BE2C (cell line): ENCODE measurements around the gene EXOC4.

Experiments used
- DNase-seq: peaks from one replicate; pipeline ENCODE4 v3.0.0-alpha.2; 2020
- H3K27me3 ChIP-seq: fragments of 250-450 bp; sonication (Bioruptor Pico); 2 replicates; pipeline ENCODE4 v1.5.1; 2020; ENCODE audit warnings: mild to moderate bottlenecking
- H3K36me3 ChIP-seq: fragments of 250-450 bp; sonication (Bioruptor Pico); 2 replicates; pipeline ENCODE4 v1.5.1; 2020; ENCODE audit warnings: mild to moderate bottlenecking
- H3K4me1 ChIP-seq: fragments of 250-450 bp; sonication (Bioruptor Pico); 2 replicates; pipeline ENCODE4 v1.5.1; 2020
- H3K4me3 ChIP-seq: 2 replicates; pipeline ENCODE4 v1.5.1; 2011; ENCODE audit warnings: low read depth, low read length
- H3K9me3 ChIP-seq: fragments of 250-450 bp; sonication (Bioruptor Pico); 2 replicates; pipeline ENCODE4 v1.5.1; 2020
- TF ChIP-seq, protein P1 (sequence below): IDR thresholded peaks from 2 replicates; pipeline ENCODE4 v1.5.1; 2012; ENCODE audit warnings: mild to moderate bottlenecking, low read depth, low read length

Gene EXOC4

GRCh38 chr7:133349101-133349500 is 96.2 kb downstream of the EXOC4 start:
- H3K9me3 ChIP-seq: 0 out of 2 replicates have a peak, but pooled peaks cover 3% of the 10 kb centered on the region
- no peak overlapping the region for H3K4me3 ChIP-seq
- H3K4me1 ChIP-seq: peaks cover 12% of the 10 kb centered on the region
- TF ChIP-seq, protein P1, sequence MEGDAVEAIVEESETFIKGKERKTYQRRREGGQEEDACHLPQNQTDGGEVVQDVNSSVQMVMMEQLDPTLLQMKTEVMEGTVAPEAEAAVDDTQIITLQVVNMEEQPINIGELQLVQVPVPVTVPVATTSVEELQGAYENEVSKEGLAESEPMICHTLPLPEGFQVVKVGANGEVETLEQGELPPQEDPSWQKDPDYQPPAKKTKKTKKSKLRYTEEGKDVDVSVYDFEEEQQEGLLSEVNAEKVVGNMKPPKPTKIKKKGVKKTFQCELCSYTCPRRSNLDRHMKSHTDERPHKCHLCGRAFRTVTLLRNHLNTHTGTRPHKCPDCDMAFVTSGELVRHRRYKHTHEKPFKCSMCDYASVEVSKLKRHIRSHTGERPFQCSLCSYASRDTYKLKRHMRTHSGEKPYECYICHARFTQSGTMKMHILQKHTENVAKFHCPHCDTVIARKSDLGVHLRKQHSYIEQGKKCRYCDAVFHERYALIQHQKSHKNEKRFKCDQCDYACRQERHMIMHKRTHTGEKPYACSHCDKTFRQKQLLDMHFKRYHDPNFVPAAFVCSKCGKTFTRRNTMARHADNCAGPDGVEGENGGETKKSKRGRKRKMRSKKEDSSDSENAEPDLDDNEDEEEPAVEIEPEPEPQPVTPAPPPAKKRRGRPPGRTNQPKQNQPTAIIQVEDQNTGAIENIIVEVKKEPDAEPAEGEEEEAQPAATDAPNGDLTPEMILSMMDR: no peak
- no peaks in the 10 kb centered on the region for H3K36me3 ChIP-seq
- DNase-seq: no peak
- H3K27me3 ChIP-seq: no peaks in the 10 kb centered on the region

GRCh38 chr7:133352430-133352829 is 99.6 kb downstream of the EXOC4 start:
- Histone ChIP-seq H3K4me1 (no peaks in the 10 kb centered on the region; the same call in 1 of the 2 replicates), H3K4me3 (no peak overlapping the region), H3K9me3 (0 out of 2 replicates have a peak, but pooled peaks cover 3% of the 10 kb centered on the region), H3K27me3 (no peaks in the 10 kb centered on the region), H3K36me3 (no peaks in the 10 kb centered on the region)
- no peak for DNase-seq
- TF ChIP-seq, protein P1: no peak

DNA sequence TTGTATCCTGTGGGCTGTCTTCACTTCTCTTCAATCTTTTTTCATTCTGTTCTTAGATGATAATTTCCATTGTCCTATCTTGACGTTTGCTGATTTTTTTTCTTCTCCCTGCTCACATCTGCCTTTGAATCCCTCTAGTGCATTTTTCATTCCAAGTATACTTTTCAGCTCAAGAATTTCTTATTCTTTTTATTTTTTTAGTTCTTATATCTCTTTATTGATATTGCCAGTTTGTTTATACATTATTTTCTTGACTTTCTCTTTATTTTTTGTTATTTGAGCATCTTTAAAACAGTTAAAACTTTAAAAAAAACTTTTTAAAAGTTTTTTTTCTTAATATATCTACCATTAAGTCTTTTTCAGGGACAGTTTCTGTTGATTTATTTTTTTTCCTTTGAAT is 100.9 kb downstream of the EXOC4 start:
- H3K9me3 ChIP-seq: 0 out of 2 replicates have a peak, but pooled peaks cover 3% of the 10 kb centered on the region
- H3K27me3 ChIP-seq: no peaks in the 10 kb centered on the region
- DNase-seq: no peak
- H3K4me3 ChIP-seq: no peak overlapping the region
- no peaks in the 10 kb centered on the region for H3K36me3 ChIP-seq
- TF ChIP-seq, protein P1: no peak
- H3K4me1 ChIP-seq: no peaks in the 10 kb centered on the region; the same call in 1 of the 2 replicates

DNA sequence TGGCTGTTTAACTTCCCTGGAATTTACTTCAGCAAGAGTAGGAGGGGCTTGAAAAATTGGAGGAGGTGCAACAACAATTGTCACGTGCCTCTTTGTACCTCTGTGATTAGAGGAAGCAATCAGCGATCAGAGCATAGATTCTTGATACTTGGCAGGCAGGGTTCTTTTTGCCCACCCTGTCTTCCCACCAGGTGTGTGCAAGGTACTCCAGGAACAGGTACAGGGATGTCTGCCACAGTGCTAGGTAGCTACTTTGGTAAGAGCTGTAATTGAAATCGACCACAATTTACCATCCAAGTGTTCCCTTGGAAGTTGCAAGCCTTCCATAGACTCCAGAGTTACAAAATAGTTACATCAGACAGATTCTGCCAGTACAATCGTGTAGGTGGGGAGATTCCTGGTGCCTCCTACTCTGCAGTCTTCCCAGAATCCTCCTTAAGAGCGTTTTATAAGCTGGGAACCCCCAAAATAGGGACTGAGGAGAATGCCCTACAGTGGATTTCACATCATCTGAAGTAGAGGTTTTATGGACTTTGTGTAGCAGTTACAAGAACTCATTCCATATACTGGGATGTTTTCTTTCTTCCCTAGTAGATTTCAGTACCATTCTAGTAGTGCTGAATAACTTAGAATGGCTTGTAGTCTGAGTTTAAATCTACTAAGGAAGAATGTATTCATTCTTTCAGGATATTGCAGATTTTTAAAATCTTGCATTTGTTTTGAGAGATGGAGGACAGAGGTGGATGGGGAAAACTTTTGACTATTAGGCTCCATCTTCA is 101.9 kb downstream of the EXOC4 start:
- H3K9me3 ChIP-seq: 0 out of 2 replicates have a peak, but pooled peaks cover 3% of the 10 kb centered on the region
- H3K4me1 ChIP-seq: no peaks in the 10 kb centered on the region; the same call in 1 of the 2 replicates
- no peaks in the 10 kb centered on the region for H3K27me3 ChIP-seq
- no peaks in the 10 kb centered on the region for H3K36me3 ChIP-seq
- H3K4me3 ChIP-seq: no peak overlapping the region
- TF ChIP-seq, protein P1: no peak
- DNase-seq: no peak

DNA sequence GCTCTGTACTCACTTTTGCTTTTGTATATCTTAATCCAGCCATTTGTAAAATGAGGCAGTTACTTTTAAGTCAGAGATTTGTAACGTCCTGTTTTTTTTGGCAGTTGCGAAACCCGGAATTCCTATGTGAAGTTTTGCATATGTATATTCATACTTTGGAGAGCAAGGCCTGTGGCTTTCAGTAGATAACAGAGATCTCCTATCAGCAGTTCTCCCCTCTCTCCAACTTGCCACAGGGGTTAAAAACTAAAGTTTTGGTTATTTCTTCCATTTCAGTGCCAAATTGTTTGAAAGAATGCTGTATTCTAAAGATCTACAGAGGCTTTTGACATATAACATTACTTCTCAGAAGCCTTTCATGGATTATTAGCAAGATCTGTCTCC is 102.4 kb downstream of the EXOC4 start:
- 0 out of 2 replicates have a peak, but pooled peaks cover 3% of the 10 kb centered on the region for H3K9me3 ChIP-seq
- TF ChIP-seq, protein P1: no peak
- no peaks in the 10 kb centered on the region for H3K27me3 ChIP-seq
- H3K4me1 ChIP-seq: no peaks in the 10 kb centered on the region; the same call in 1 of the 2 replicates
- H3K36me3 ChIP-seq: no peaks in the 10 kb centered on the region
- DNase-seq: no peak
- no peak overlapping the region for H3K4me3 ChIP-seq

DNA sequence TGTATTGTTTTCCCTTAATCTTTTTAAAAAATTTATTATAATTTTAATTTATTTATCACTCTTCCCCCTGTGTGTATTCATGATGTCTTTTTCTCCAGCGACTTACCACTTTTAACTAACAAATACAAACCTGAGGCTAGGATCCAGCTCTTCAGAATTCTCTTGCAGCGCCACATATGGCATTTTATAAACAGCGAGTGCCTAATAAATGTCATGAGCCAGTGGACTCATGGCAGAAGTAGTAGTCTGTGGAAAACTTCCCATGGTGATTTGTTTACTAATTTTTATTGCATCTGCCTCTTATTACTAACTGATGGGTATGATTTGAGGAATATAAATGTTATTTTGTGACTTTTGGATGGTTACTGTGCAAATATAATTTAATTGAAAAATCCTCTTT is 102.9 kb downstream of the EXOC4 start:
- DNase-seq: no peak

More for the DNA sequence above, 102.9 kb downstream of the EXOC4 start:
- H3K9me3 ChIP-seq: 0 out of 2 replicates have a peak, but pooled peaks cover 3% of the 10 kb centered on the region
- TF ChIP-seq, protein P1: no peak
- no peaks in the 10 kb centered on the region for H3K36me3 ChIP-seq
- no peaks in the 10 kb centered on the region; the same call in 1 of the 2 replicates for H3K4me1 ChIP-seq
- H3K27me3 ChIP-seq: no peaks in the 10 kb centered on the region
- no peak overlapping the region for H3K4me3 ChIP-seq
